IMR-90 (cell line): Measurements from ENCODE around the gene PRSS8. TPM values are rescaled to one million over a fixed set of nuclear protein-coding genes. Genes with fewer than 3 reads are reported as not detected.

ENCODE experiments used
- ATAC-seq: fragments of 200-7000 bp; cut with Tn5 transposase; 2 replicates; pipeline ENCODE4 v1.9.1; 2020; ENCODE audit warnings: low read depth, mild to moderate bottlenecking, moderate library complexity
- BruUV-seq: library from RNA; stranded (reverse); fragments of 400-500 nt; replicated peaks from 2 replicates; lab custom pipeline; 2021; lab: Mats Ljungman, UMichigan
- CTCF ChIA-PET: fragments of 300-600 bp; formaldehyde crosslinking; extraction: SDS; loops from one replicate; lab custom pipeline; 2021; ENCODE audit warnings: antibody characterized with exemption; lab: Yijun Ruan, JAX
- POLR2A ChIA-PET: fragments of 300-600 bp; sonication (Branson Sonifier 250); formaldehyde crosslinking; loops from one replicate; lab custom pipeline; 2022; ENCODE audit warnings: antibody characterized with exemption; ENCODE audit not compliant: unreplicated experiment; lab: Charles Lee
- DNase-seq: peaks from one replicate; pipeline ENCODE4 v3.0.0; 2013
- H2AFZ ChIP-seq: replicated peaks from 2 replicates; pipeline ENCODE3; 2013; ENCODE audit warnings: low read length, mild to moderate bottlenecking; ENCODE audit not compliant: poor library complexity
- H2AK5ac ChIP-seq: 2 replicates; pipeline ENCODE4 v1.6.1; 2013; ENCODE audit warnings: low read depth, low read length, inconsistent platforms
- H2AK9ac ChIP-seq: replicated peaks from 2 replicates; pipeline ENCODE3; 2013; ENCODE audit warnings: mild to moderate bottlenecking, low read depth, low read length, moderate library complexity; ENCODE audit not compliant: poor library complexity
- H2BK120ac ChIP-seq: 2 replicates; pipeline ENCODE4 v1.6.1; 2013; ENCODE audit warnings: low read depth, low read length, inconsistent platforms
- H2BK15ac ChIP-seq: 3 replicates; pipeline ENCODE4 v1.6.1; 2013; ENCODE audit warnings: low read depth, low read length, inconsistent platforms
- H2BK20ac ChIP-seq: 2 replicates; pipeline ENCODE4 v1.6.1; 2013; ENCODE audit warnings: low read depth, mild to moderate bottlenecking, inconsistent platforms, low read length, moderate library complexity
- H2BK5ac ChIP-seq: 2 replicates; pipeline ENCODE4 v1.6.1; 2013; ENCODE audit warnings: mild to moderate bottlenecking, low read depth, low read length, inconsistent platforms; ENCODE audit not compliant: poor library complexity, severe bottlenecking
- H3K14ac ChIP-seq: replicated peaks from 2 replicates; pipeline ENCODE4 v1.6.1; 2013; ENCODE audit warnings: low read depth, low read length, inconsistent platforms
- H3K18ac ChIP-seq: 2 replicates; pipeline ENCODE4 v1.6.1; 2013; ENCODE audit warnings: low read depth, low read length, control low read depth
- H3K23ac ChIP-seq: 2 replicates; pipeline ENCODE4 v1.6.1; 2013; ENCODE audit warnings: low read depth, low read length, inconsistent platforms
- H3K27ac ChIP-seq: 2 replicates; pipeline ENCODE4 v1.5.1; 2013; ENCODE audit warnings: mild to moderate bottlenecking, control low read depth, low read length; ENCODE audit not compliant: insufficient read depth
- H3K27me3 ChIP-seq: 2 replicates; pipeline ENCODE4 v1.6.1; 2013; ENCODE audit warnings: low read length; ENCODE audit not compliant: control insufficient read depth, insufficient read depth
- H3K36me3 ChIP-seq: 2 replicates; pipeline ENCODE4 v1.6.1; 2013; ENCODE audit warnings: low read length, mixed read lengths; ENCODE audit not compliant: control insufficient read depth, insufficient read depth
- H3K4ac ChIP-seq: 2 replicates; pipeline ENCODE4 v1.6.1; 2013; ENCODE audit warnings: low read depth, low read length, inconsistent platforms
- H3K4me1 ChIP-seq: 2 replicates; pipeline ENCODE4 v1.6.1; 2013; ENCODE audit warnings: low read length, mixed read lengths; ENCODE audit not compliant: control insufficient read depth, insufficient read depth
- H3K4me2 ChIP-seq: 2 replicates; pipeline ENCODE4 v1.6.1; 2013; ENCODE audit warnings: low read depth, mild to moderate bottlenecking, control low read depth, low read length, moderate library complexity
- H3K4me3 ChIP-seq: 2 replicates; pipeline ENCODE4 v1.5.1; 2013; ENCODE audit warnings: low read depth, mild to moderate bottlenecking, control low read depth, low read length, moderate library complexity; ENCODE audit not compliant: insufficient read depth
- H3K56ac ChIP-seq: 2 replicates; pipeline ENCODE4 v1.6.1; 2013; ENCODE audit warnings: low read length, inconsistent platforms; ENCODE audit not compliant: insufficient read depth; ENCODE audit errors: extremely low read depth
- H3K79me1 ChIP-seq, 2 experiments: 2 replicates each; pipeline ENCODE4 v1.6.1; 2013; ENCODE audit warnings: low read length in 2 of 2, inconsistent platforms in 1 of 2, low read depth in 1 of 2
- H3K9ac ChIP-seq: 2 replicates; pipeline ENCODE4 v1.6.1; 2013; ENCODE audit warnings: low read depth, low read length, control low read depth
- H3K9me1 ChIP-seq: 2 replicates; pipeline ENCODE4 v1.6.1; 2013; ENCODE audit warnings: low read length, inconsistent platforms; ENCODE audit not compliant: insufficient read depth
- H3K9me3 ChIP-seq: 2 replicates; pipeline ENCODE4 v1.6.1; 2013; ENCODE audit warnings: low read length; ENCODE audit not compliant: control insufficient read depth, insufficient read depth
- H4K20me1 ChIP-seq: 2 replicates; pipeline ENCODE4 v1.6.1; 2013; ENCODE audit warnings: low read length, inconsistent platforms; ENCODE audit not compliant: insufficient read depth
- H4K5ac ChIP-seq: 2 replicates; pipeline ENCODE4 v1.6.1; 2013; ENCODE audit warnings: mild to moderate bottlenecking, low read depth, low read length, control low read depth
- H4K8ac ChIP-seq, 2 experiments: 2 replicates each; pipeline ENCODE4 v1.6.1; 2013; ENCODE audit warnings: low read depth in 2 of 2, low read length in 2 of 2, control low read depth in 1 of 2, inconsistent platforms in 1 of 2
- H4K91ac ChIP-seq: 2 replicates; pipeline ENCODE4 v1.6.1; 2013; ENCODE audit warnings: low read depth, low read length, inconsistent platforms; ENCODE audit not compliant: insufficient read depth
- BHLHE40 ChIP-seq: fragments of 150-350 bp; IDR thresholded peaks from 2 replicates; pipeline ENCODE4 v1.6.1; 2016; ENCODE audit warnings: mild to moderate bottlenecking, low read depth, low read length
- CHD1 ChIP-seq: IDR thresholded peaks from 2 replicates; pipeline ENCODE4 v1.6.1; 2012; ENCODE audit warnings: low read depth, low read length, improper control_type of control experiment
- MAZ ChIP-seq: IDR thresholded peaks from 2 replicates; pipeline ENCODE4 v1.6.1; 2012; ENCODE audit warnings: low read depth, mild to moderate bottlenecking, low read length, improper control_type of control experiment, moderate library complexity, borderline replicate concordance
- RAD21 ChIP-seq: IDR thresholded peaks from 2 replicates; pipeline ENCODE4 v1.6.1; 2012; ENCODE audit warnings: low read length, improper control_type of control experiment
- RFX5 ChIP-seq: IDR thresholded peaks from 2 replicates; pipeline ENCODE4 v1.8.0; 2012; ENCODE audit warnings: low read depth, mild to moderate bottlenecking, low read length, moderate library complexity
- WGBS, 2 experiments: methylation state at CpG; one replicate each; pipeline versions ENCODE4 v1.1.5 to v1.1.7; 2013; ENCODE audit warnings: missing lambda C conversion rate in 2 of 2; ENCODE audit not compliant: insufficient read length in 1 of 2; ENCODE audit errors: extremely low coverage in 2 of 2; 5-methylcytosine and 5-hydroxymethylcytosine counted together
- dilution Hi-C: fragments of 300-500 bp; cut with HindIII; formaldehyde crosslinking; loops from one replicate; pipeline ENCODE4 v1.14.3; 2018; ENCODE audit warnings: low sequenced_read_pairs; ENCODE audit not compliant: unreplicated experiment
- in situ Hi-C: fragments of 300-500 bp; cut with MboI; formaldehyde crosslinking; loops from 3 replicates; pipeline ENCODE4 v1.14.3; 2019; ENCODE audit warnings: low sequenced_read_pairs, inconsistent platforms, mixed read lengths
- intact Hi-C: fragments of 100-400 bp; cut with micrococcal nuclease; formaldehyde crosslinking; loops from 2 replicates; pipeline ENCODE4 v1.10.0; 2022
- polyA plus RNA-seq, 3 experiments: library from polyadenylated mRNA; depleted of rRNA; stranded (reverse); fragments of >200 nt; gene quantifications; 2 replicates each; pipeline ENCODE4 v1.2.3, GENCODE V29; 2012; ENCODE audit warnings: low replicate concordance in 1 of 3
- total RNA-seq: library from RNA; depleted of rRNA; stranded (reverse); fragments of >200 nt; gene quantifications from 2 replicates; pipeline ENCODE4 v1.2.3, GENCODE V29; 2012

The PRSS8 gene
- total and polyA plus RNA-seq, 2 of the 4 experiments (the other 2 are of a cell fraction): not detected

DNA sequence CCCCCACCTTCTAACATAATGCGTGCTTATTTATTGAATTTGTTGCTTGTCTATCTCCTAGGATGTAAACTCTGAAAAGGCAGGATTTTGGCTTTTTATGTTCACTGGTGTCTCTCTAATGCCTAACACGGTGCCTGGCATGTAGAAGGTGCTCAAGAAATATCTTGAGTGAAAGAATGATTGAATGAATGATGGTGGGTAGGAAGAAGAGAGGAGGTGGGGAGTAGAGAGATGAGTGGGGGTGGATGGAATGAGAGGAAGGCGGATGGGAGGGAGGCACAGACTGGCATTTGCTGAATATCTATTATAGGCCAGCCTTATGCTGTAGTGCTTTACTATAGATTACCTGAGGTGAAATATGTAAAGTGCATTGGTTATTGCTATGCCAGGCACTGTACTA is 12.0 kb upstream of the PRSS8 start:
- Histone ChIP-seq H3K14ac (no peak overlapping the region), H2BK15ac (no peak overlapping the region), H4K91ac (no peak overlapping the region), H3K36me3 (no peaks in the 10 kb centered on the region), H3K27ac (no peak overlapping the region), H3K4me3 (no peak overlapping the region), H3K9ac (no peak overlapping the region), H3K4ac (no peak overlapping the region), H2BK20ac (no peak overlapping the region), H2BK120ac (no peak overlapping the region), H2BK5ac (no peak overlapping the region), H4K8ac (no peak overlapping the region), H3K56ac (no peak overlapping the region), H4K20me1 (no peaks in the 10 kb centered on the region; the same call in 1 of the 2 replicates), H2AK9ac (no peak overlapping the region), H3K4me1 (no peaks in the 10 kb centered on the region), H3K23ac (no peak overlapping the region), H3K79me1 (no peaks in the 10 kb centered on the region), H3K27me3 (peaks cover 37% of the 10 kb centered on the region), H3K9me1 (no peaks in the 10 kb centered on the region), H3K9me3 (no peaks in the 10 kb centered on the region), H3K18ac (no peak overlapping the region), H3K4me2 (no peak overlapping the region), H4K5ac (no peak overlapping the region), H2AFZ (no peak overlapping the region), H2AK5ac (no peak overlapping the region)
- dilution Hi-C loops: no loop called here
- no peak for DNase-seq
- CTCF ChIA-PET: no interaction called here
- POLR2A ChIA-PET: no interaction called here
- BruUV-seq: no TSS peak
- in situ Hi-C loops: no loop called here
- intact Hi-C loops: no loop called here
- WGBS, 2 experiments: 100% methylated on average over 1 of the region's 3 CpGs; no CpG with 5 or more reads in 1 of the 2 experiments
- ATAC-seq: no peak
- TF ChIP-seq CHD1 (no peak), RAD21 (no peak), RFX5 (no peak), BHLHE40 (no peak), MAZ (no peak)
